Occipital lobe (tissue), 2 donors: ENCODE data around the gene ZDHHC8. TPM values are rescaled to one million over a fixed set of nuclear protein-coding genes. Genes with fewer than 3 reads are reported as not detected.

Experiments used
- DNase-seq: peaks from one replicate; lab custom pipeline; 2025; lab: John Stamatoyannopoulos, UW
- total RNA-seq: library from RNA; depleted of rRNA; stranded (reverse); fragments of >200 nt; gene quantifications from one replicate; pipeline ENCODE4 v1.2.3, GENCODE V29; 2014

ZDHHC8 gene
- total RNA-seq, 1 donor from 2014 or later, result 3.3 TPM

- no peak for DNase-seq
Observed at GRCh38 chr22:20142711-20143621, 11.4 kb downstream of the ZDHHC8 start.

GRCh38 chr22:20143883-20144665 lies 12.5 kb downstream of the ZDHHC8 start:
- DNase-seq, result no peak

- no peak for DNase-seq
Observed at GRCh38 chr22:20145206-20145831, 13.7 kb downstream of the ZDHHC8 start.

GRCh38 chr22:20145832-20146223 lies 14.2 kb downstream of the ZDHHC8 start:
- DNase-seq, result no peak

GRCh38 chr22:20146777-20147176 lies 15.2 kb downstream of the ZDHHC8 start:
- DNase-seq, result no peak

- no peak for DNase-seq
Observed at GRCh38 chr22:20147237-20147988, 15.8 kb downstream of the ZDHHC8 start.

- DNase-seq, result no peak
Observed at GRCh38 chr22:20148414-20148813, 16.8 kb downstream of the ZDHHC8 start.

GRCh38 chr22:20149257-20150250 lies 17.9 kb downstream of the ZDHHC8 start:
- no peak for DNase-seq

GRCh38 chr22:20150381-20151275 lies 19.0 kb downstream of the ZDHHC8 start, which contains the start of gene CCDC188:
Gene CCDC188 (minus strand): TSS chr22:20151055. CDS start chr22:20150986, 69 bp downstream.
- DNase-seq, result no peak

- no peak for DNase-seq
Observed at GRCh38 chr22:20151276-20151588, 19.6 kb downstream of the ZDHHC8 start.

- DNase-seq, result no peak
Observed at GRCh38 chr22:20152464-20152890, 20.9 kb downstream of the ZDHHC8 start.

GRCh38 chr22:20153945-20154344 lies 22.3 kb downstream of the ZDHHC8 start:
- no peak for DNase-seq

- DNase-seq, result no peak
Observed at GRCh38 chr22:20154602-20155187, 23.1 kb downstream of the ZDHHC8 start.

- no peak for DNase-seq
Observed at GRCh38 chr22:20155330-20156041, 23.9 kb downstream of the ZDHHC8 start.

GRCh38 chr22:20156042-20156389 lies 24.4 kb downstream of the ZDHHC8 start:
- DNase-seq, result no peak

GRCh38 chr22:20156611-20157429 lies 25.2 kb downstream of the ZDHHC8 start:
- DNase-seq, result peak; percentile 60
